ENCODE data around the gene BRCA1. TPM values are rescaled to one million over a fixed set of nuclear protein-coding genes. Genes with fewer than 3 reads are reported as not detected.

The BRCA1 gene
- total and polyA plus RNA-seq, 3 experiments from 2014 or later: 3.3 to 71.5 (median 66.8) TPM

- CTCF ChIA-PET: interaction anchor here (0.9 to 2.1 kb wide), 7 partner anchors 9 to 459 kb away, joined by 3 to 16 read pairs (median 5); partner anchors contain the start of genes DHX8, IFI35, NBR1 and RPL27
- H3K4me3 Mint-ChIP-seq: peak within 1 kb of the TSS; percentile 87 to 97 (median 92)
- H3K27ac Mint-ChIP-seq: peak within 1 kb of the TSS; percentile 78 to 96 (median 94)
- peaks cover 0 to 1% of the 10 kb centered on the region in 2 donors for H3K27me3 Mint-ChIP-seq
- Histone ChIP-seq H3K9me3 (ENCODE audit: low read length) (no peaks in the 10 kb centered on the region), H3K4me1 (ENCODE audit: insufficient read depth, low read length) (peaks cover 22% of the 10 kb centered on the region), H3K27ac (ENCODE audit: low read depth, low read length) (peak within 1 kb of the TSS; percentile 84), H3K4me3 (ENCODE audit: low read length) (peak within 1 kb of the TSS; percentile 97), H3K27me3 (ENCODE audit: insufficient read depth, low read length, poor library complexity, severe bottlenecking) (no peaks in the 10 kb centered on the region), H3K36me3 (ENCODE audit: insufficient read depth, low read length) (no peaks in the 10 kb centered on the region)
- DNase-seq: peak; percentile 67 to 94 (median 77)
- no peaks in the 10 kb centered on the region for H3K9me3 Mint-ChIP-seq
- peaks cover 0 to 3% (median 0%) of the 10 kb centered on the region in 3 donors for H3K36me3 Mint-ChIP-seq
- H3K4me1 Mint-ChIP-seq: peaks cover 14 to 34% (median 27%) of the 10 kb centered on the region in 3 donors
- POLR2A ChIA-PET: interaction anchor here (0.7 to 2.9 kb wide), 5 partner anchors 18 to 336 kb away, joined by 3 to 23 read pairs (median 3); partner anchors contain the start of genes IFI35, NBR1 and RPL27
Observed at GRCh38 chr17:43024407-43025289, 100.5 kb downstream of the BRCA1 start, which contains the start of gene RND2. Gene RND2, plus strand, starts transcription at chr17:43025231. Its CDS starts 117 bp downstream, at chr17:43025348.

GRCh38 chr17:43021741-43022512, 103.2 kb downstream of the BRCA1 start, which contains the start of gene VAT1:
Gene VAT1, minus strand, starts transcription at chr17:43022385. Its CDS starts 63 bp downstream, at chr17:43022322.
- DNase-seq: peak; percentile 35 to 72 (median 59)
- H3K27me3 ChIP-seq (ENCODE audit: insufficient read depth, low read length, poor library complexity, severe bottlenecking): no peaks in the 10 kb centered on the region
- Mint-ChIP-seq H3K27ac (peak within 1 kb of the TSS; percentile 27 to 88 (median 81)), H3K36me3 (peaks cover 0 to 3% (median 0%) of the 10 kb centered on the region in 3 donors), H3K9me3 (no peaks in the 10 kb centered on the region), H3K4me3 (peak within 1 kb of the TSS; percentile 87 to 95 (median 90)), H3K4me1 (peaks cover 21 to 52% (median 45%) of the 10 kb centered on the region in 3 donors), H3K27me3 (no peaks in the 10 kb centered on the region)
- CTCF ChIA-PET: interaction anchor here (0.8 to 1.6 kb wide), 5 partner anchors 15 to 462 kb away, joined by 3 to 4 read pairs (median 3); partner anchors contain the start of genes BECN1, DHX8 and IFI35
- peak within 1 kb of the TSS; percentile 73 for H3K4me3 ChIP-seq (ENCODE audit: low read length)
- H3K4me1 ChIP-seq (ENCODE audit: insufficient read depth, low read length): peaks cover 23% of the 10 kb centered on the region
- H3K27ac ChIP-seq (ENCODE audit: low read depth, low read length): peak within 1 kb of the TSS; percentile 47
- H3K9me3 ChIP-seq (ENCODE audit: low read length): no peaks in the 10 kb centered on the region
- no peaks in the 10 kb centered on the region for H3K36me3 ChIP-seq (ENCODE audit: insufficient read depth, low read length)
- POLR2A ChIA-PET: interaction anchor here (0.7 to 1.0 kb wide), 3 partner anchors 24 to 150 kb away, joined by 4 to 6 read pairs (median 5); partner anchors contain the start of genes NBR1 and RPL27

- Mint-ChIP-seq H3K27ac (peak overlapping the region; percentile 66 to 87 (median 78)), H3K4me1 (peaks cover 21 to 52% (median 45%) of the 10 kb centered on the region in 3 donors), H3K27me3 (no peaks in the 10 kb centered on the region), H3K36me3 (peaks cover 0 to 5% (median 0%) of the 10 kb centered on the region in 3 donors), H3K9me3 (no peaks in the 10 kb centered on the region), H3K4me3 (peak overlapping the region; percentile 87 to 95 (median 90))
- CTCF ChIA-PET: interaction anchor here (1.2 kb wide), 1 partner anchor 105 kb away, joined by 3 read pairs; no protein-coding TSS in a partner anchor
- peak overlapping the region; percentile 73 for H3K4me3 ChIP-seq (ENCODE audit: low read length)
- H3K36me3 ChIP-seq (ENCODE audit: insufficient read depth, low read length): no peaks in the 10 kb centered on the region
- H3K4me1 ChIP-seq (ENCODE audit: insufficient read depth, low read length): peaks cover 23% of the 10 kb centered on the region
- DNase-seq: peak in 3 of 5 donors; percentile 30 to 61 (median 43)
- POLR2A ChIA-PET: interaction anchor here (0.6 to 1.0 kb wide), 3 partner anchors 23 to 150 kb away, joined by 4 to 6 read pairs (median 5); partner anchors contain the start of genes NBR1 and RPL27
- no peaks in the 10 kb centered on the region for H3K27me3 ChIP-seq (ENCODE audit: insufficient read depth, low read length, poor library complexity, severe bottlenecking)
- H3K9me3 ChIP-seq (ENCODE audit: low read length): no peaks in the 10 kb centered on the region
- H3K27ac ChIP-seq (ENCODE audit: low read depth, low read length): peak overlapping the region; percentile 47
Observed at GRCh38 chr17:43020789-43021740, 104.1 kb downstream of the BRCA1 start.

- Histone ChIP-seq H3K4me1 (ENCODE audit: insufficient read depth, low read length) (peaks cover 23% of the 10 kb centered on the region), H3K36me3 (ENCODE audit: insufficient read depth, low read length) (no peaks in the 10 kb centered on the region), H3K27ac (ENCODE audit: low read depth, low read length) (peak overlapping the region; percentile 43), H3K27me3 (ENCODE audit: insufficient read depth, low read length, poor library complexity, severe bottlenecking) (no peaks in the 10 kb centered on the region), H3K4me3 (ENCODE audit: low read length) (no peak overlapping the region), H3K9me3 (ENCODE audit: low read length) (no peaks in the 10 kb centered on the region)
- no peak for DNase-seq
- H3K9me3 Mint-ChIP-seq: no peaks in the 10 kb centered on the region
- peaks cover 21 to 49% (median 45%) of the 10 kb centered on the region in 3 donors for H3K4me1 Mint-ChIP-seq
- H3K4me3 Mint-ChIP-seq: peak overlapping the region; percentile 20 to 93 (median 61)
- ChIA-PET POLR2A (no interaction called here), CTCF (no interaction called here)
- peaks cover 0 to 15% (median 0%) of the 10 kb centered on the region in 3 donors for H3K36me3 Mint-ChIP-seq
- peak overlapping the region; percentile 32 to 93 (median 60) for H3K27ac Mint-ChIP-seq
- no peaks in the 10 kb centered on the region for H3K27me3 Mint-ChIP-seq
Observed at GRCh38 chr17:43020030-43020621, 105.0 kb downstream of the BRCA1 start.

GRCh38 chr17:43019418-43019817, 105.7 kb downstream of the BRCA1 start:
- Histone ChIP-seq H3K4me1 (ENCODE audit: insufficient read depth, low read length) (peaks cover 20% of the 10 kb centered on the region), H3K36me3 (ENCODE audit: insufficient read depth, low read length) (no peaks in the 10 kb centered on the region), H3K27me3 (ENCODE audit: insufficient read depth, low read length, poor library complexity, severe bottlenecking) (no peaks in the 10 kb centered on the region), H3K9me3 (ENCODE audit: low read length) (no peaks in the 10 kb centered on the region), H3K4me3 (ENCODE audit: low read length) (no peak overlapping the region), H3K27ac (ENCODE audit: low read depth, low read length) (peak overlapping the region; percentile 43)
- H3K27me3 Mint-ChIP-seq: no peaks in the 10 kb centered on the region
- ChIA-PET POLR2A (no interaction called here), CTCF (no interaction called here)
- no peak for DNase-seq
- H3K27ac Mint-ChIP-seq: peak overlapping the region; percentile 1 to 87 (median 60)
- H3K4me1 Mint-ChIP-seq: peaks cover 16 to 47% (median 39%) of the 10 kb centered on the region in 3 donors
- peak overlapping the region in 6 of 7 donors; percentile 20 to 90 (median 60) for H3K4me3 Mint-ChIP-seq
- no peaks in the 10 kb centered on the region for H3K9me3 Mint-ChIP-seq
- peaks cover 0 to 20% (median 3%) of the 10 kb centered on the region in 3 donors for H3K36me3 Mint-ChIP-seq

- Histone ChIP-seq H3K27me3 (ENCODE audit: insufficient read depth, low read length, poor library complexity, severe bottlenecking) (no peaks in the 10 kb centered on the region), H3K4me1 (ENCODE audit: insufficient read depth, low read length) (peaks cover 15% of the 10 kb centered on the region), H3K36me3 (ENCODE audit: insufficient read depth, low read length) (no peaks in the 10 kb centered on the region), H3K4me3 (ENCODE audit: low read length) (no peak overlapping the region), H3K9me3 (ENCODE audit: low read length) (no peaks in the 10 kb centered on the region), H3K27ac (ENCODE audit: low read depth, low read length) (peak overlapping the region; percentile 24)
- H3K36me3 Mint-ChIP-seq: peaks cover 0 to 25% (median 3%) of the 10 kb centered on the region in 3 donors
- H3K27me3 Mint-ChIP-seq: no peaks in the 10 kb centered on the region
- H3K27ac Mint-ChIP-seq: peak overlapping the region in 7 of 8 donors; percentile 2 to 75 (median 61)
- no peak for DNase-seq
- H3K9me3 Mint-ChIP-seq: no peaks in the 10 kb centered on the region
- ChIA-PET POLR2A (no interaction called here), CTCF (no interaction called here)
- peaks cover 14 to 44% (median 36%) of the 10 kb centered on the region in 3 donors for H3K4me1 Mint-ChIP-seq
- peak overlapping the region in 1 of 7 donors; percentile 77 for H3K4me3 Mint-ChIP-seq
Observed at GRCh38 chr17:43018932-43019331, 106.2 kb downstream of the BRCA1 start.

Data from CD8-positive, alpha-beta memory T cell (primary cell).